A673 (cell line): ENCODE results near the gene TIGAR. TPM values are rescaled to one million over a fixed set of nuclear protein-coding genes. Genes with fewer than 3 reads are reported as not detected.

ENCODE experiments used
- BruUV-seq: library from RNA; stranded (reverse); fragments of 400-500 nt; replicated peaks from 2 replicates; lab custom pipeline; 2021; lab: Mats Ljungman, UMichigan
- CTCF ChIA-PET: fragments of 300-600 bp; sonication (Branson Sonifier 250); formaldehyde crosslinking; loops from one replicate; lab custom pipeline; 2022; ENCODE audit warnings: antibody characterized with exemption; lab: Charles Lee
- POLR2A ChIA-PET: fragments of 300-600 bp; sonication (Branson Sonifier 250); formaldehyde crosslinking; loops from one replicate; lab custom pipeline; 2022; ENCODE audit warnings: antibody characterized with exemption; ENCODE audit not compliant: low non-redundant PET; lab: Charles Lee
- DNase-seq: peaks from one replicate; pipeline ENCODE4 v3.0.0-alpha.2; 2015; ENCODE audit warnings: low spot score
- H3K27ac ChIP-seq: fragments of 200-600 bp; sonication (generic); 2 replicates; pipeline ENCODE4 v1.5.1; 2016; ENCODE audit warnings: mixed run types, low read depth, mild to moderate bottlenecking, mixed read lengths, antibody characterized with exemption, low read length; ENCODE audit not compliant: poor library complexity, severe bottlenecking
- H3K27me3 ChIP-seq: fragments of 200-600 bp; sonication (generic); replicated peaks from 2 replicates; pipeline ENCODE4 v1.6.1; 2017; ENCODE audit warnings: mixed run types, low read depth, mild to moderate bottlenecking, mixed read lengths, antibody characterized with exemption, low read length; ENCODE audit not compliant: insufficient read depth, poor library complexity
- H3K36me3 ChIP-seq: fragments of 200-600 bp; sonication (generic); 2 replicates; pipeline ENCODE4 v1.6.1; 2016; ENCODE audit warnings: mixed run types, mild to moderate bottlenecking, mixed read lengths, antibody characterized with exemption, low read length; ENCODE audit not compliant: insufficient read depth, poor library complexity, severe bottlenecking
- H3K4me1 ChIP-seq: fragments of 200-600 bp; sonication (generic); 2 replicates; pipeline ENCODE4 v1.6.1; 2017; ENCODE audit warnings: mixed run types, mild to moderate bottlenecking, mixed read lengths, antibody characterized with exemption, low read length; ENCODE audit not compliant: insufficient read depth, poor library complexity, severe bottlenecking
- H3K4me3 ChIP-seq: fragments of 200-600 bp; sonication (generic); 2 replicates; pipeline ENCODE4 v1.5.1; 2016; ENCODE audit warnings: low read depth, mixed run types, mild to moderate bottlenecking, mixed read lengths, low read length; ENCODE audit not compliant: poor library complexity, severe bottlenecking
- H3K9me3 ChIP-seq: fragments of 200-600 bp; sonication (generic); 2 replicates; pipeline ENCODE4 v1.6.1; 2016; ENCODE audit warnings: mixed run types, low read depth, mild to moderate bottlenecking, mixed read lengths, antibody characterized with exemption, low read length; ENCODE audit not compliant: poor library complexity, severe bottlenecking
- EZH2 ChIP-seq: fragments of 200-600 bp; sonication (generic); IDR thresholded peaks from 2 replicates; pipeline ENCODE4 v1.6.1; 2017; ENCODE audit warnings: borderline replicate concordance, low read depth, mild to moderate bottlenecking, mixed read lengths, antibody characterized with exemption, low read length; ENCODE audit not compliant: poor library complexity, severe bottlenecking
- intact Hi-C: fragments of 100-400 bp; cut with micrococcal nuclease; formaldehyde crosslinking; loops from one replicate; pipeline ENCODE4 v1.10.0; 2022; ENCODE audit not compliant: unreplicated experiment
- total RNA-seq: library from RNA; stranded (reverse); gene quantifications from 2 replicates; pipeline ENCODE4 v1.2.3, GENCODE V29; 2021
- TF ChIP-seq, protein P1 (sequence below): fragments of 300-800, 200-600 bp; sonication (generic); conservative IDR thresholded peaks from 2 replicates; pipeline ENCODE4 v1.5.1; 2017; ENCODE audit warnings: low read depth, mild to moderate bottlenecking, antibody characterized with exemption, low read length, moderate library complexity, mixed read lengths

Gene TIGAR
- total RNA-seq, 1 experiment from 2014 or later, result 15.5 TPM

DNA sequence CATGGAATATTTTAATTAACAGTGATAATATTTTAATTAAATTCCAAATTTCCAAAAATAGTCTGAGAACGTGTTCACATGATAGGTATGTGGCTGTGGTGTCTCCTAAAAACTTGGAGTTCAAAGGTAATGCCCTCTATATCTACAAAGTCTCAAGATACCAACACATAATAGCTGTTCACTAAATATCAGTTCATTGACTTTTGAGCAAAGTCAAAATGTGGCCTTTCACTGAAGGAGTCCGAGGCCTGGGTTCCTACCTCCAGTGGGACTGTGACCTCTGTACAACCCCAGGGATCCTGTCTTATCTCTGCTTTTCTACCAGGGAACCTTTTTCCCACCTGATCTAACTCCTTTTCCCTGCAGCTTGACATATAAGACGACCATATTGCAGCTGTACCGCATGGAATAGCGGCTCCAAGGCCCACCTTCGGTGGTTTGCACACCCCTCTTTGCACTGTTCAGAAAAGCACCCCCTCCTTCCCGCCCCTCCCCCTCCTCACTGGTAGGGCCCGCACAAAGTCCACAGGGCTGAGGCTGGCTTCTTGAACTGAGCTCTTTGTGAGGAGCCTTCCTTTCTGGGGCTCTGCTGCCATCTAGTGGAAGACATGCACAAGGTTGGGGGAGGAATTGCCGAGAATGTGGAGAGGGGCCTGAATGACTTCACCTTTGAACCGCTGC lies 44.3 kb upstream of the TIGAR start:
- H3K9me3 ChIP-seq, result no peaks in the 10 kb centered on the region
- H3K27me3 ChIP-seq, result peaks cover 60% of the 10 kb centered on the region
- no peaks in the 10 kb centered on the region for H3K36me3 ChIP-seq
- intact Hi-C loops, result loop anchor here (1.0 to 5.0 kb wide), 5 partner anchors 170 to 976 kb away; no protein-coding TSS in a partner anchor
- no peak overlapping the region for H3K4me3 ChIP-seq
- peaks cover 18% of the 10 kb centered on the region for H3K4me1 ChIP-seq
- TF ChIP-seq, protein P1, sequence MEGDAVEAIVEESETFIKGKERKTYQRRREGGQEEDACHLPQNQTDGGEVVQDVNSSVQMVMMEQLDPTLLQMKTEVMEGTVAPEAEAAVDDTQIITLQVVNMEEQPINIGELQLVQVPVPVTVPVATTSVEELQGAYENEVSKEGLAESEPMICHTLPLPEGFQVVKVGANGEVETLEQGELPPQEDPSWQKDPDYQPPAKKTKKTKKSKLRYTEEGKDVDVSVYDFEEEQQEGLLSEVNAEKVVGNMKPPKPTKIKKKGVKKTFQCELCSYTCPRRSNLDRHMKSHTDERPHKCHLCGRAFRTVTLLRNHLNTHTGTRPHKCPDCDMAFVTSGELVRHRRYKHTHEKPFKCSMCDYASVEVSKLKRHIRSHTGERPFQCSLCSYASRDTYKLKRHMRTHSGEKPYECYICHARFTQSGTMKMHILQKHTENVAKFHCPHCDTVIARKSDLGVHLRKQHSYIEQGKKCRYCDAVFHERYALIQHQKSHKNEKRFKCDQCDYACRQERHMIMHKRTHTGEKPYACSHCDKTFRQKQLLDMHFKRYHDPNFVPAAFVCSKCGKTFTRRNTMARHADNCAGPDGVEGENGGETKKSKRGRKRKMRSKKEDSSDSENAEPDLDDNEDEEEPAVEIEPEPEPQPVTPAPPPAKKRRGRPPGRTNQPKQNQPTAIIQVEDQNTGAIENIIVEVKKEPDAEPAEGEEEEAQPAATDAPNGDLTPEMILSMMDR, result peak; percentile 90
- TF ChIP-seq EZH2, result peak; percentile 41
- BruUV-seq, result no TSS peak
- peak; percentile 87 for DNase-seq
- POLR2A ChIA-PET, result no interaction called here
- H3K27ac ChIP-seq, result no peak overlapping the region
- CTCF ChIA-PET, result interaction anchor here (0.5 to 1.8 kb wide), 16 partner anchors 8 to 1001 kb away, joined by 3 to 18 read pairs (median 3); no protein-coding TSS in a partner anchor

DNA sequence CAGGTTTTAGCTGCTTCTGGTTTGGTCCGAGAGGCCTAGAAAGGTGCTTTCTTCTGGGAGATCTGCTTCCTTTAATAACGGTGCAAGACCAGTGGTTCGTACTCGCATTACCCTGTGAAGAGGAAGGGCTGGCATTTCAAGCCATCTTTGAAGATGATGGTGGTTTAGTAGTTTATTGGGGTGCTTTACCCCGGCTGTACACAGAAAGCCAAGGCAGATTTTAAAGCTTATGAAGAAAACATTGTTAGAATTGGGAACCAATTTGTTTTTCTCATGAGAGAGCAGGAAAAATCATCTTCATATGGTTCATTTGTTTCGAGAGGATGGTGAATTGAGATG lies 43.8 kb upstream of the TIGAR start:
- TF ChIP-seq, protein P1, result no peak; the same call in 1 of the 2 replicates
- no peak for TF ChIP-seq EZH2
- no peak for DNase-seq
- H3K4me3 ChIP-seq, result no peak overlapping the region
- H3K4me1 ChIP-seq, result peaks cover 16% of the 10 kb centered on the region
- POLR2A ChIA-PET, result no interaction called here
- H3K9me3 ChIP-seq, result no peaks in the 10 kb centered on the region
- H3K27me3 ChIP-seq, result peaks cover 55% of the 10 kb centered on the region
- H3K36me3 ChIP-seq, result no peaks in the 10 kb centered on the region
- no peak overlapping the region for H3K27ac ChIP-seq
- intact Hi-C loops, result loop anchor here (1.0 to 5.0 kb wide), 5 partner anchors 170 to 976 kb away; no protein-coding TSS in a partner anchor
- CTCF ChIA-PET, result interaction anchor here (0.6 to 1.8 kb wide), 15 partner anchors 8 to 1002 kb away, joined by 3 to 18 read pairs (median 3); no protein-coding TSS in a partner anchor
- BruUV-seq, result no TSS peak

DNA sequence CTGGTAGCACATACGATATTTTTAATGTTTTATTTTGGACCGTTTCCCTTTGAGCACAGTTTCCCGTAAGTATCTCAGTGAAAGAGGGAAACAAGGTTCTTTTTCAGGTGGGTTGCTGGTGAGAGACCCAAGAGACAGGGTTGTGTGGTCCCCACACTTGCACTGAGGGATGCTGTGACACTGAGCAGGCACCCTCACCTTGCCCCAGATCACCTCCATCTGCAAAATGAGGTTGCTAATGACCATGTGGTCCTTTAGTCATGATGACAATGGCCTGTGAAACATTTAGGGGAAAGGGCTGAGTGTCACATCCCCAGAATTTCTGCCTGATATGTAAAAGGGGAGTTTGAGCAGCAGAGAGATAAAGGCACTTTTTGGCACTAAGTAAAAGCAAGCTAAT lies 43.2 kb upstream of the TIGAR start:
- BruUV-seq, result no TSS peak
- POLR2A ChIA-PET, result no interaction called here
- peaks cover 48% of the 10 kb centered on the region for H3K27me3 ChIP-seq
- TF ChIP-seq, protein P1, result no peak
- TF ChIP-seq EZH2, result no peak
- H3K4me3 ChIP-seq, result no peak overlapping the region
- no peak overlapping the region for H3K27ac ChIP-seq
- intact Hi-C loops, result loop anchor here (1.0 to 5.0 kb wide), 5 partner anchors 171 to 977 kb away; no protein-coding TSS in a partner anchor
- peaks cover 12% of the 10 kb centered on the region for H3K4me1 ChIP-seq
- CTCF ChIA-PET, result no interaction called here
- H3K36me3 ChIP-seq, result no peaks in the 10 kb centered on the region
- no peaks in the 10 kb centered on the region for H3K9me3 ChIP-seq
- DNase-seq, result no peak
